Measurements from ENCODE around the gene SLC25A24. TPM values are rescaled to one million over a fixed set of nuclear protein-coding genes. Genes with fewer than 3 reads are reported as not detected.

The SLC25A24 gene
- total RNA-seq, 4 donors from 2014 or later: 28.9 to 64.2 (median 37.1) TPM

GRCh38 chr1:108097018-108097417, 103.1 kb downstream of the SLC25A24 start:
- H3K9me3 ChIP-seq: no peaks in the 10 kb centered on the region
- no peak for TF ChIP-seq CTCF (IDR thresholded peaks at IDR 0.05)
- no peak for TF ChIP-seq POLR2A (IDR thresholded peaks at IDR 0.05)
- intact Hi-C loops (cut with DNase I; ENCODE audit: low total_unique reads): no loop called here
- no peak for DNase-seq
- H3K27me3 ChIP-seq: no peaks in the 10 kb centered on the region
- no peak overlapping the region for H3K4me3 ChIP-seq
- H3K4me1 ChIP-seq: no peaks in the 10 kb centered on the region
- no peaks in the 10 kb centered on the region for H3K36me3 ChIP-seq
- no peak overlapping the region for H3K27ac ChIP-seq

DNA sequence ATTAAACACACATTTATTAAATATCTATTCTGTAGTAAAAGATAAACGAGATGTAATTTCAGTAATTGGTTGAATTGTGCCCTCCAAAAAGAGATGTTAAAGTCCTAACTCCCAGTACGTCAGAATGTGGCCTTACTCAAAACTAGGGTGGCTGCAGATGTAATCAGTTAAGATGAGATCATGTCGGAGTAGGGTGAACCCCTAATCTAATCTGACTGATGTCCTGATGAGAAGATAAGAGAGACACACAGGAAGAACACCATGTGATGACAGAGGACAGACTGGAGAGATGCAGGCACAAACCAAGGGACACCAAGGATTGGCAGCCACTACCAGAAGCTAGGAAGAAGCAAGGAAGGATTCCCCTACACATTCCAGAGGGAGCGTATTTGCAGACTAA, 104.1 kb downstream of the SLC25A24 start:
- DNase-seq: no peak
- Histone ChIP-seq H3K36me3 (no peaks in the 10 kb centered on the region), H3K4me3 (no peak overlapping the region), H3K4me1 (no peaks in the 10 kb centered on the region), H3K9me3 (no peaks in the 10 kb centered on the region), H3K27ac (no peak overlapping the region), H3K27me3 (no peaks in the 10 kb centered on the region)
- intact Hi-C loops (cut with DNase I; ENCODE audit: low total_unique reads): no loop called here
- TF ChIP-seq CTCF (IDR thresholded peaks at IDR 0.05) (no peak), POLR2A (IDR thresholded peaks at IDR 0.05) (no peak)

DNA sequence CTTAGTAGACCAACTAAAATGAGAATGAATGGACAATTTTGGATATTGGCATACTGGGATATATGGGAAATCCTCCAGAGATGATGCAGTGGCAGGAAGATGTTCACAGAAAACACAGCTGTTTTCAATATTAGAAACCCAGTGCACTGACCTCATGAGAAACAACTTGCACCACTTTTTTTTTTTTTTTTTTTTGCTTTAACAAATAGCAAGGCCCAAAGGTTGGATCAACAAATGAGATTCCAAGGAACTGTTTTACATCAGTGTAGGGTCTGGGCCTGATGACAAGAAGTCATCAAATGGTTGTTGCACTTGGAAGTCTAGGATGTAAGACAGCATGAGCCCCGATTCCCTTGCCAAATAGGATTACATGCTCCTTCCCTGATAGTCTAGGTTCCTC, 110.7 kb downstream of the SLC25A24 start:
- no peaks in the 10 kb centered on the region for H3K9me3 ChIP-seq
- H3K36me3 ChIP-seq: no peaks in the 10 kb centered on the region
- no peaks in the 10 kb centered on the region for H3K27me3 ChIP-seq
- no peak for DNase-seq
- H3K4me1 ChIP-seq: no peaks in the 10 kb centered on the region
- H3K27ac ChIP-seq: no peak overlapping the region
- intact Hi-C loops (cut with DNase I; ENCODE audit: low total_unique reads): no loop called here
- no peak overlapping the region for H3K4me3 ChIP-seq
- TF ChIP-seq POLR2A (IDR thresholded peaks at IDR 0.05) (no peak), CTCF (IDR thresholded peaks at IDR 0.05) (no peak)

DNA sequence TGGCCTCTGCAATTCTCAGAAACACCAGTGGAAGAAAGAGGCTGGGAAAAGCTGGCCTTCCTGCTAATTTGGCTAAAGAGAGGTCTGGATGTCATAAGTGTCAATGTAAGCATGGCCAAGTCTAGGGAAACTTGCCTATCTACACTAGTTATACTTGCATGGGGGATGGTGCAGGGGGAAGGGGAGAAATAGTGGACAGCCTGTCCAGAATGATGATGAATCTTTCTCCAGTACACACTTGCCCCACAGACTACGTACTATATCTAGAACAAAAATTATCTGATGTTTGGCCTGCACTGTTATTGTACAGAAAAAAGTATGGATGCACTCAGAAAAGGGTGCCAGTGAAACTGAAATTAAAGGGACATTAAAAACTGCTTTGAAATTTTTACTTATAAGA, 114.5 kb downstream of the SLC25A24 start:
- H3K9me3 ChIP-seq: no peaks in the 10 kb centered on the region
- intact Hi-C loops (cut with DNase I; ENCODE audit: low total_unique reads): no loop called here
- H3K36me3 ChIP-seq: no peaks in the 10 kb centered on the region
- no peaks in the 10 kb centered on the region for H3K4me1 ChIP-seq
- DNase-seq: no peak
- TF ChIP-seq POLR2A (IDR thresholded peaks at IDR 0.05) (no peak), CTCF (IDR thresholded peaks at IDR 0.05) (no peak)
- no peaks in the 10 kb centered on the region for H3K27me3 ChIP-seq
- no peak overlapping the region for H3K4me3 ChIP-seq
- H3K27ac ChIP-seq: no peak overlapping the region

GRCh38 chr1:108084866-108085477, 115.2 kb downstream of the SLC25A24 start:
- no peaks in the 10 kb centered on the region for H3K9me3 ChIP-seq
- no peaks in the 10 kb centered on the region for H3K4me1 ChIP-seq
- H3K36me3 ChIP-seq: no peaks in the 10 kb centered on the region
- intact Hi-C loops (cut with DNase I; ENCODE audit: low total_unique reads): no loop called here
- H3K27me3 ChIP-seq: no peaks in the 10 kb centered on the region
- no peak for TF ChIP-seq POLR2A (IDR thresholded peaks at IDR 0.05)
- TF ChIP-seq CTCF (IDR thresholded peaks at IDR 0.05): no peak
- DNase-seq: no peak
- H3K4me3 ChIP-seq: no peak overlapping the region
- no peak overlapping the region for H3K27ac ChIP-seq

Other genes with a start within 250 kb of the SLC25A24 start
- 10 to 100 TPM in 2 of 4 donors, 1 to 10 TPM in 1, under 1 TPM in 1; 0.88 to 22.5 (median 8.6) TPM for gene VAV3, start 235.2 kb downstream of the SLC25A24 start, total RNA-seq
- gene NBPF4, start 43.7 kb upstream of the SLC25A24 start, total RNA-seq: under 1 TPM in 1 of 4 donors, not detected in 3; 0.18 TPM
- not detected for gene NBPF6, start 250.0 kb upstream of the SLC25A24 start, total RNA-seq

Data from uterus (tissue), 4 donors.